HepG2 (cell line): ENCODE results near the gene ACVR2A. TPM values are rescaled to one million over a fixed set of nuclear protein-coding genes. Genes with fewer than 3 reads are reported as not detected.

ENCODE experiments used
- ATAC-seq: fragments of 200-7000 bp; cut with Tn5 transposase; 3 replicates; pipeline ENCODE4 v1.9.1; 2020; ENCODE audit warnings: mild to moderate bottlenecking, moderate library complexity
- BruUV-seq: library from RNA; stranded (reverse); fragments of 400-500 nt; replicated peaks from 2 replicates; lab custom pipeline; 2021; lab: Mats Ljungman, UMichigan
- CTCF ChIA-PET: fragments of 300-600 bp; formaldehyde crosslinking; extraction: SDS; loops from one replicate; lab custom pipeline; 2021; ENCODE audit warnings: low total read pairs, inconsistent platforms, low intra/inter-chr PET ratio; lab: Yijun Ruan, JAX
- POLR2A ChIA-PET: fragments of 350-600 bp; sonication (Branson Sonifier 250); formaldehyde crosslinking; loops from one replicate; lab custom pipeline; 2020; ENCODE audit warnings: antibody characterized with exemption, inconsistent platforms; lab: Yijun Ruan, JAX
- DNase-seq: peaks from one replicate; pipeline ENCODE4 v3.0.0-alpha.2; 2015; ENCODE audit warnings: low spot score
- FAIRE-seq: peaks from 3 replicates; lab custom pipeline; 2011; peaks lifted over from hg19 to GRCh38; lab: Jason Lieb, UNC
- H2AFZ ChIP-seq: one replicate; pipeline ENCODE4 v1.6.1; 2011; ENCODE audit warnings: low read length, inconsistent platforms
- H3K27ac ChIP-seq: fragments of 300-600 bp; 3 replicates; pipeline ENCODE4 v1.8.0; 2011; ENCODE audit warnings: mixed run types, mild to moderate bottlenecking, mixed read lengths, low read length, inconsistent platforms; ENCODE audit not compliant: insufficient read depth; ENCODE audit errors: extremely low read length
- H3K27me3 ChIP-seq, 2 experiments: fragments of 200-600 bp in 1 of 2; 2 replicates in 1 of 2; 3 replicates in 1 of 2; pipeline versions ENCODE4 v1.6.0 to v1.8.0; 2011; ENCODE audit warnings: low read length in 2 of 2, mild to moderate bottlenecking in 2 of 2, moderate library complexity in 2 of 2, inconsistent platforms in 1 of 2; ENCODE audit not compliant: insufficient read depth in 2 of 2, control insufficient read depth in 1 of 2
- H3K36me3 ChIP-seq, 2 experiments: fragments of 200-600 bp in 1 of 2; replicated peaks in 1 of 2; 2 replicates in 1 of 2; 3 replicates in 1 of 2; pipeline versions ENCODE4 v1.5.1 to v1.8.0; 2011; ENCODE audit warnings: low read length in 2 of 2, inconsistent platforms in 1 of 2; ENCODE audit not compliant: insufficient read depth in 2 of 2, control insufficient read depth in 1 of 2
- H3K4me1 ChIP-seq: 2 replicates; pipeline ENCODE4 v1.5.1; 2012; ENCODE audit warnings: low read length, inconsistent platforms; ENCODE audit not compliant: insufficient read depth
- H3K4me2 ChIP-seq: 2 replicates; pipeline ENCODE4 v1.6.0; 2011; ENCODE audit warnings: low read depth, low read length, inconsistent platforms
- H3K4me3 ChIP-seq, 3 experiments: fragments of 200-600 bp in 1 of 3; sonication (generic), shearing (Covaris generic) in 1 of 3; replicated peaks in 1 of 3; 2 replicates each; pipeline ENCODE4 v1.5.1; 2011 to 2016; ENCODE audit warnings: low read length in 3 of 3, inconsistent platforms in 2 of 3, low read depth in 2 of 3, mild to moderate bottlenecking in 2 of 3, control low read depth in 1 of 3, mixed read lengths in 1 of 3; ENCODE audit not compliant: insufficient read depth in 1 of 3
- H3K79me2 ChIP-seq: one replicate; pipeline ENCODE4 v1.6.1; 2011; ENCODE audit warnings: low read length, inconsistent platforms; ENCODE audit not compliant: insufficient read depth
- H3K9ac ChIP-seq: 2 replicates; pipeline ENCODE4 v1.6.0; 2011; ENCODE audit warnings: mild to moderate bottlenecking, low read depth, low read length, inconsistent platforms; ENCODE audit not compliant: insufficient read depth
- H3K9me3 ChIP-seq: 2 replicates; pipeline ENCODE4 v1.5.1; 2012; ENCODE audit warnings: mild to moderate bottlenecking, low read length
- H4K20me1 ChIP-seq: 2 replicates; pipeline ENCODE4 v1.6.0; 2011; ENCODE audit warnings: inconsistent platforms, mild to moderate bottlenecking, low read length, moderate library complexity; ENCODE audit not compliant: insufficient read depth
- JDP2 ChIP-seq: sonication (generic); formaldehyde crosslinking; IDR thresholded peaks from 2 replicates; pipeline ENCODE4 v1.8.1; 2022; ENCODE audit warnings: missing genetic modification reagents, borderline replicate concordance
- KDM6A ChIP-seq: IDR thresholded peaks from 2 replicates; pipeline ENCODE4 v1.6.1; 2016; ENCODE audit warnings: low read depth
- POLR2AphosphoS5 ChIP-seq: IDR thresholded peaks from 2 replicates; pipeline ENCODE4 v1.6.1; 2012; ENCODE audit warnings: low read depth, low read length
- PRPF4 ChIP-seq: fragments of 200-400 bp; formaldehyde crosslinking; IDR thresholded peaks from 2 replicates; pipeline ENCODE4 v1.6.1; 2016; ENCODE audit warnings: low read length, low read depth; ENCODE audit not compliant: poor library complexity, severe bottlenecking
- RBM22 ChIP-seq: fragments of 200-400 bp; formaldehyde crosslinking; optimal IDR thresholded peaks from 2 replicates; pipeline ENCODE3; 2017; ENCODE audit warnings: mild to moderate bottlenecking, low read length, moderate library complexity
- SOX5 ChIP-seq: IDR thresholded peaks from 2 replicates; pipeline ENCODE4 v1.6.1; 2016; ENCODE audit warnings: borderline replicate concordance
- SRSF9 ChIP-seq: fragments of 200-400 bp; formaldehyde crosslinking; IDR thresholded peaks from 2 replicates; pipeline ENCODE4 v1.6.1; 2018; ENCODE audit warnings: borderline replicate concordance, mild to moderate bottlenecking, low read depth, low read length; ENCODE audit not compliant: insufficient read depth, poor library complexity, severe bottlenecking
- ZEB1 ChIP-seq: IDR thresholded peaks from 2 replicates; pipeline ENCODE4 v1.6.1; 2012; ENCODE audit warnings: mild to moderate bottlenecking, low read depth, inconsistent platforms; ENCODE audit not compliant: insufficient replicate concordance
- ZFP36 ChIP-seq: fragments of 150-350 bp; IDR thresholded peaks from 2 replicates; pipeline ENCODE4 v1.6.1; 2018; ENCODE audit warnings: borderline replicate concordance, low read length, low read depth; ENCODE audit not compliant: partially characterized antibody
- ZNF33B ChIP-seq: sonication (generic); formaldehyde crosslinking; IDR thresholded peaks from 2 replicates; pipeline ENCODE4 v1.5.1; 2020; ENCODE audit warnings: mild to moderate bottlenecking, missing genetic modification reagents
- ZNF660 ChIP-seq: sonication (generic); formaldehyde crosslinking; IDR thresholded peaks from 2 replicates; pipeline ENCODE4 v1.5.1; 2020; ENCODE audit warnings: mild to moderate bottlenecking, low read depth, missing genetic modification reagents, borderline replicate concordance
- ZSCAN20 ChIP-seq: sonication (generic); formaldehyde crosslinking; IDR thresholded peaks from 2 replicates; pipeline ENCODE4 v1.4.0; 2020; ENCODE audit warnings: missing genetic modification reagents, mild to moderate bottlenecking, borderline replicate concordance
- WGBS: methylation state at CpG from one replicate; pipeline ENCODE4 v1.1.6; 2017; ENCODE audit warnings: low lambda C conversion rate; 5-methylcytosine and 5-hydroxymethylcytosine counted together
- in situ Hi-C: cut with HindIII; loops from 2 replicates; pipeline ENCODE4 v1.10.0; 2017; ENCODE audit warnings: low pct_unique_long_range_greater_than_20kb; ENCODE audit not compliant: extremely low pct_ligation_motif_present
- intact Hi-C: fragments of 100-400 bp; cut with micrococcal nuclease; formaldehyde crosslinking; loops from one replicate; pipeline ENCODE4 v1.10.0; 2022; ENCODE audit not compliant: unreplicated experiment
- polyA plus RNA-seq, 8 experiments: library from polyadenylated mRNA; depleted of rRNA in 3 of 8; stranded (reverse) in 7 of 8; unstranded in 1 of 8; fragments of >200 nt; fragmentation: Illumina TruSeq in 4 of 8; extraction: Trizol in 4 of 8; gene quantifications; 2 replicates each; pipeline versions ENCODE4 v1.2.1 to v1.2.3, GENCODE V29; 2011 to 2016; ENCODE audit warnings: low read depth in 4 of 8, missing spikeins in 1 of 8, mixed read lengths in 1 of 8; ENCODE audit not compliant: insufficient read depth in 1 of 8
- total RNA-seq, 5 experiments: library from RNA; depleted of rRNA; stranded (reverse); fragments of >200 nt; fragmentation: Illumina TruSeq; extraction: Trizol; gene quantifications; 2 replicates each; pipeline ENCODE4 v1.2.3, GENCODE V29; 2016; ENCODE audit warnings: low read depth in 1 of 5
- TF ChIP-seq, protein P1 (sequence below), 2 experiments: IDR thresholded peaks; 2 replicates each; pipeline ENCODE4 v1.6.1; 2011 to 2012; ENCODE audit warnings: low read length in 2 of 2, borderline replicate concordance in 1 of 2, low read depth in 1 of 2, mild to moderate bottlenecking in 1 of 2, moderate library complexity in 1 of 2

ACVR2A gene
- total and polyA plus RNA-seq, 2 of the 13 experiments (the other 11 are each of a cell fraction or from before 2014, with no cell fraction given): 8.3 to 18.0 TPM

DNA sequence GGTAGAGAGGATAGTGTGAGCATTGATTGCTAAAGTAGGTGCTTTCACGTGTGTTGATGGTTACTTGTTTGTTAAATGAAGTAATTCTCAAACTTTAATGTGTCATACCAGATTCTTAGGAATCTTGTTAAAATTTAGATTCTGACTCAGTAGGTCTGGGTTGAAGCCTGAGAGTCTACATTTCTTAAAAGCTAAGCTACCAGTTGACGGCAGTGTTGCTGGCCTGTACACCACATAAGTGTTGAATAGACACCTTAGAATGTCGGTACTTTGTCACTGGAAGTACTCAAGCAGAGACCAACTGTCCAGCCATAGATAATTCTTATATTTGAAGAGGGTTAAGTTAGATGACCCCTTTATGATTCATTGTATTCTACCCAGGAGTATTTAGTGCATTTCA, 79.8 kb downstream of the ACVR2A start:
- Histone ChIP-seq H3K9ac (no peak overlapping the region), H2AFZ (no peak overlapping the region), H3K79me2 (no peaks in the 10 kb centered on the region), H3K4me2 (no peak overlapping the region), H4K20me1 (no peaks in the 10 kb centered on the region), H3K4me1 (peaks cover 50% of the 10 kb centered on the region), H3K27ac (peak overlapping the region; percentile 89), H3K27me3 (no peaks in the 10 kb centered on the region), H3K4me3 (no peak overlapping the region), H3K9me3 (no peaks in the 10 kb centered on the region), H3K36me3 (peaks cover 0 to 12% of the 10 kb centered on the region in 2 experiments; a peak in 1 of 5 replicates)
- ATAC-seq: no peak
- ChIA-PET POLR2A (interaction anchor here (1.1 kb wide), 1 partner anchor 96 kb away, joined by 3 read pairs; the partner anchor contains the start of genes MBD5 and ORC4), CTCF (no interaction called here)
- 99% methylated on average over 3 of the region's 3 CpGs for WGBS
- FAIRE-seq: no peak
- DNase-seq: no peak
- BruUV-seq: no TSS peak
- TF ChIP-seq SRSF9 (no peak), RBM22 (peak; percentile 71)
- intact Hi-C loops (no loop called here), in situ Hi-C loops (loop anchor here (25.0 kb wide), 3 partner anchors 312 to 1063 kb away; no protein-coding TSS in a partner anchor)

DNA sequence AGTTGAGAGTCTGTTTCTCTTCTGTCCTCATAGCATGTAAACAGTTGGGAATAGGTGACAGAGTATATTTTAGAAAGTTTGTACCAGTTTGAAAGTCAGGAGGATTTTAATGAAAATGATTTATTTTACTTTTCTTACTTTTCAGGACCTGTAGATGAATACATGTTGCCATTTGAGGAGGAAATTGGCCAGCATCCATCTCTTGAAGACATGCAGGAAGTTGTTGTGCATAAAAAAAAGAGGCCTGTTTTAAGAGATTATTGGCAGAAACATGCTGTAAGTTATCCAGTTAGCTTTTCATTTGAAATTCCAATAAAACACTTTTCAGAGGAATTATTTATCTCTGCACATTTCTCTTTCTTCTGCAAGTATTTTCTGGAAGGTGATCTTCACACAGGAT, 81.1 kb downstream of the ACVR2A start:
- no peaks in the 10 kb centered on the region for H3K27me3 ChIP-seq
- H3K79me2 ChIP-seq: no peaks in the 10 kb centered on the region
- ATAC-seq (no peak), DNase-seq (no peak), FAIRE-seq (no peak)
- peaks cover 0 to 6% of the 10 kb centered on the region in 2 experiments; a peak in 1 of 5 replicates for H3K36me3 ChIP-seq
- POLR2A ChIA-PET: interaction anchor here (3.6 kb wide), 1 partner anchor 82 kb away, joined by 13 read pairs; no protein-coding TSS in a partner anchor
- H3K4me1 ChIP-seq: peaks cover 50% of the 10 kb centered on the region
- H2AFZ ChIP-seq: no peak overlapping the region
- no peak overlapping the region for H3K9ac ChIP-seq
- no peaks in the 10 kb centered on the region for H4K20me1 ChIP-seq
- in situ Hi-C loops: loop anchor here (25.0 kb wide), 1 partner anchor 1061 kb away; no protein-coding TSS in a partner anchor
- 0 out of 2 replicates have a peak overlapping the region, but pooled peaks have one; percentile 48 for H3K4me2 ChIP-seq
- H3K9me3 ChIP-seq: no peaks in the 10 kb centered on the region
- no TSS peak for BruUV-seq
- CTCF ChIA-PET: no interaction called here
- intact Hi-C loops: loop anchor here (2.0 kb wide), 1 partner anchor 95 kb away; the partner anchor contains the start of genes MBD5 and ORC4
- H3K27ac ChIP-seq: peak overlapping the region; percentile 89
- H3K4me3 ChIP-seq: no peak overlapping the region
- TF ChIP-seq ZEB1: no peak
- no peak for TF ChIP-seq PRPF4
- no peak for TF ChIP-seq POLR2AphosphoS5
- no peak for TF ChIP-seq JDP2 (CRISPR knock-in tag)
- TF ChIP-seq ZNF33B (CRISPR knock-in tag): no peak
- no peak for TF ChIP-seq ZFP36
- no peak for TF ChIP-seq SOX5 (CRISPR knock-in tag)
- TF ChIP-seq, protein P1, sequence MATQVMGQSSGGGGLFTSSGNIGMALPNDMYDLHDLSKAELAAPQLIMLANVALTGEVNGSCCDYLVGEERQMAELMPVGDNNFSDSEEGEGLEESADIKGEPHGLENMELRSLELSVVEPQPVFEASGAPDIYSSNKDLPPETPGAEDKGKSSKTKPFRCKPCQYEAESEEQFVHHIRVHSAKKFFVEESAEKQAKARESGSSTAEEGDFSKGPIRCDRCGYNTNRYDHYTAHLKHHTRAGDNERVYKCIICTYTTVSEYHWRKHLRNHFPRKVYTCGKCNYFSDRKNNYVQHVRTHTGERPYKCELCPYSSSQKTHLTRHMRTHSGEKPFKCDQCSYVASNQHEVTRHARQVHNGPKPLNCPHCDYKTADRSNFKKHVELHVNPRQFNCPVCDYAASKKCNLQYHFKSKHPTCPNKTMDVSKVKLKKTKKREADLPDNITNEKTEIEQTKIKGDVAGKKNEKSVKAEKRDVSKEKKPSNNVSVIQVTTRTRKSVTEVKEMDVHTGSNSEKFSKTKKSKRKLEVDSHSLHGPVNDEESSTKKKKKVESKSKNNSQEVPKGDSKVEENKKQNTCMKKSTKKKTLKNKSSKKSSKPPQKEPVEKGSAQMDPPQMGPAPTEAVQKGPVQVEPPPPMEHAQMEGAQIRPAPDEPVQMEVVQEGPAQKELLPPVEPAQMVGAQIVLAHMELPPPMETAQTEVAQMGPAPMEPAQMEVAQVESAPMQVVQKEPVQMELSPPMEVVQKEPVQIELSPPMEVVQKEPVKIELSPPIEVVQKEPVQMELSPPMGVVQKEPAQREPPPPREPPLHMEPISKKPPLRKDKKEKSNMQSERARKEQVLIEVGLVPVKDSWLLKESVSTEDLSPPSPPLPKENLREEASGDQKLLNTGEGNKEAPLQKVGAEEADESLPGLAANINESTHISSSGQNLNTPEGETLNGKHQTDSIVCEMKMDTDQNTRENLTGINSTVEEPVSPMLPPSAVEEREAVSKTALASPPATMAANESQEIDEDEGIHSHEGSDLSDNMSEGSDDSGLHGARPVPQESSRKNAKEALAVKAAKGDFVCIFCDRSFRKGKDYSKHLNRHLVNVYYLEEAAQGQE (IDR thresholded peaks at IDR 0.05; ENCODE audit: borderline replicate concordance in 1 of 2, low read depth in 1 of 2, low read length in 2 of 2): no peak
- no peak for TF ChIP-seq KDM6A (CRISPR knock-in tag)
- TF ChIP-seq ZNF660 (CRISPR knock-in tag): no peak
- TF ChIP-seq ZSCAN20 (CRISPR knock-in tag): no peak
